Esophagus squamous epithelium (tissue), 4 donors: ENCODE data around the gene CFAP52.

ENCODE experiments used
- POLR2A ChIP-seq, 4 donors: fragments of 450-650 bp; IDR thresholded peaks; one replicate each; pipeline ENCODE4 v1.6.1; 2017; ENCODE audit warnings: antibody characterized with exemption in 4 of 4, mild to moderate bottlenecking in 4 of 4, moderate library complexity in 3 of 4
- TF ChIP-seq, protein P1 (sequence below), 6 experiments: fragments of 450-650 bp in 4 of 6; fragments of 200-600 bp in 2 of 6; sonication (generic) in 2 of 6; IDR thresholded peaks; one replicate each; pipeline ENCODE4 v1.5.1; 2016 to 2019; ENCODE audit warnings: antibody characterized with exemption in 6 of 6, mild to moderate bottlenecking in 4 of 6, moderate library complexity in 4 of 6

DNA sequence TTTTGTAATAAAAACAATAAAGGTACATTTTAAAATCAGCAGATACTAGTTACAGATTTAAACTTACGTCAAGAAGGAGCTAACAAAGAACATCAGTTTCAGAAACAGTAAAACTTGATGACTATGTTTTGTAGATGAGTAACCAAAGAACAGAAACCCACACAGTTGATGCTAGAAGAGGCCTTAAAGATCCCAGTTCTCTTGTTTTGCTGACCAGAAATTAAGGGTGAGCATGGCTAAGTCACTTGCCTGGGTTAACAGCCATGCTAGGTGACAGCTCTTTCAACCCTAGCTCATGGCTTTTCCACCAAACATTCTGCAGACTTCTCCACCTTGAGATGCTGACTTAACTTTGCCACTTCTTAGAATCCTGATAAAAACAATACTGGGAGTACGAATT is 27.2 kb upstream of the CFAP52 start:
- TF ChIP-seq, protein P1, sequence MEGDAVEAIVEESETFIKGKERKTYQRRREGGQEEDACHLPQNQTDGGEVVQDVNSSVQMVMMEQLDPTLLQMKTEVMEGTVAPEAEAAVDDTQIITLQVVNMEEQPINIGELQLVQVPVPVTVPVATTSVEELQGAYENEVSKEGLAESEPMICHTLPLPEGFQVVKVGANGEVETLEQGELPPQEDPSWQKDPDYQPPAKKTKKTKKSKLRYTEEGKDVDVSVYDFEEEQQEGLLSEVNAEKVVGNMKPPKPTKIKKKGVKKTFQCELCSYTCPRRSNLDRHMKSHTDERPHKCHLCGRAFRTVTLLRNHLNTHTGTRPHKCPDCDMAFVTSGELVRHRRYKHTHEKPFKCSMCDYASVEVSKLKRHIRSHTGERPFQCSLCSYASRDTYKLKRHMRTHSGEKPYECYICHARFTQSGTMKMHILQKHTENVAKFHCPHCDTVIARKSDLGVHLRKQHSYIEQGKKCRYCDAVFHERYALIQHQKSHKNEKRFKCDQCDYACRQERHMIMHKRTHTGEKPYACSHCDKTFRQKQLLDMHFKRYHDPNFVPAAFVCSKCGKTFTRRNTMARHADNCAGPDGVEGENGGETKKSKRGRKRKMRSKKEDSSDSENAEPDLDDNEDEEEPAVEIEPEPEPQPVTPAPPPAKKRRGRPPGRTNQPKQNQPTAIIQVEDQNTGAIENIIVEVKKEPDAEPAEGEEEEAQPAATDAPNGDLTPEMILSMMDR (IDR thresholded peaks at IDR 0.05), result no peak
- TF ChIP-seq POLR2A (IDR thresholded peaks at IDR 0.05), result no peak
